Measurements from ENCODE around the gene INVS.

GRCh38 chr9:100099722-100100042 lies 639 bp downstream of the INVS start:
- TF ChIP-seq POLR2A (IDR thresholded peaks at IDR 0.05), result no peak
- TF ChIP-seq, protein P1, sequence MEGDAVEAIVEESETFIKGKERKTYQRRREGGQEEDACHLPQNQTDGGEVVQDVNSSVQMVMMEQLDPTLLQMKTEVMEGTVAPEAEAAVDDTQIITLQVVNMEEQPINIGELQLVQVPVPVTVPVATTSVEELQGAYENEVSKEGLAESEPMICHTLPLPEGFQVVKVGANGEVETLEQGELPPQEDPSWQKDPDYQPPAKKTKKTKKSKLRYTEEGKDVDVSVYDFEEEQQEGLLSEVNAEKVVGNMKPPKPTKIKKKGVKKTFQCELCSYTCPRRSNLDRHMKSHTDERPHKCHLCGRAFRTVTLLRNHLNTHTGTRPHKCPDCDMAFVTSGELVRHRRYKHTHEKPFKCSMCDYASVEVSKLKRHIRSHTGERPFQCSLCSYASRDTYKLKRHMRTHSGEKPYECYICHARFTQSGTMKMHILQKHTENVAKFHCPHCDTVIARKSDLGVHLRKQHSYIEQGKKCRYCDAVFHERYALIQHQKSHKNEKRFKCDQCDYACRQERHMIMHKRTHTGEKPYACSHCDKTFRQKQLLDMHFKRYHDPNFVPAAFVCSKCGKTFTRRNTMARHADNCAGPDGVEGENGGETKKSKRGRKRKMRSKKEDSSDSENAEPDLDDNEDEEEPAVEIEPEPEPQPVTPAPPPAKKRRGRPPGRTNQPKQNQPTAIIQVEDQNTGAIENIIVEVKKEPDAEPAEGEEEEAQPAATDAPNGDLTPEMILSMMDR (IDR thresholded peaks at IDR 0.05), result no peak
